ENCODE measurements around the gene AOPEP. TPM values are rescaled to one million over a fixed set of nuclear protein-coding genes. Genes with fewer than 3 reads are reported as not detected.
A peak's percentile ranks its signal among the peaks of the same experiment; 100 is the strongest.

AOPEP gene
- total RNA-seq, 1 donor from 2014 or later = 24.8 TPM

DNA sequence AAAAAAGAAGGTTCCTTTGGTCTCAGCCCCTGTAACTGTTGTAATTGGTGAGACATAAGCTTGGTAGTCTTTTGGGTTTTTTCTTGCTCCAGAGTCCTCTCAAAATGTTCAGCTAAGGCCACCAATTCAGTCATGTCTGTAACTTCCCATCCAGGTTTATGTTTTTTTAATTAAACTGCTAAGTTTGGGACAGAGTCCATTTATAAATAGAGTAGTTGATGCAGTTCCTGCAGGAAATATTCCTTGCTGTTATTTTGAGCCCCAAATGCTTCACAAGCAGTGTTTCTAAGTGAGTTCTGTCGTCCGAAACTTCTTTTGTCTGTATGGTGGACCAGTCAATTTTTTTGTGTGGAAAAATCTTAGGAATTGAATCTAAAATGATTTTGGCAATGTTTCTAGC is 155.0 kb downstream of the AOPEP start:
- peaks cover 4% of the 10 kb centered on the region for H3K9me3 Mint-ChIP-seq
- peaks cover 10% of the 10 kb centered on the region for H3K4me1 Mint-ChIP-seq
- H3K36me3 Mint-ChIP-seq (ENCODE audit: low read depth) = peaks cover 2% of the 10 kb centered on the region
- H3K27me3 Mint-ChIP-seq (ENCODE audit: low read depth) = no peaks in the 10 kb centered on the region
- TF ChIP-seq, protein P1, sequence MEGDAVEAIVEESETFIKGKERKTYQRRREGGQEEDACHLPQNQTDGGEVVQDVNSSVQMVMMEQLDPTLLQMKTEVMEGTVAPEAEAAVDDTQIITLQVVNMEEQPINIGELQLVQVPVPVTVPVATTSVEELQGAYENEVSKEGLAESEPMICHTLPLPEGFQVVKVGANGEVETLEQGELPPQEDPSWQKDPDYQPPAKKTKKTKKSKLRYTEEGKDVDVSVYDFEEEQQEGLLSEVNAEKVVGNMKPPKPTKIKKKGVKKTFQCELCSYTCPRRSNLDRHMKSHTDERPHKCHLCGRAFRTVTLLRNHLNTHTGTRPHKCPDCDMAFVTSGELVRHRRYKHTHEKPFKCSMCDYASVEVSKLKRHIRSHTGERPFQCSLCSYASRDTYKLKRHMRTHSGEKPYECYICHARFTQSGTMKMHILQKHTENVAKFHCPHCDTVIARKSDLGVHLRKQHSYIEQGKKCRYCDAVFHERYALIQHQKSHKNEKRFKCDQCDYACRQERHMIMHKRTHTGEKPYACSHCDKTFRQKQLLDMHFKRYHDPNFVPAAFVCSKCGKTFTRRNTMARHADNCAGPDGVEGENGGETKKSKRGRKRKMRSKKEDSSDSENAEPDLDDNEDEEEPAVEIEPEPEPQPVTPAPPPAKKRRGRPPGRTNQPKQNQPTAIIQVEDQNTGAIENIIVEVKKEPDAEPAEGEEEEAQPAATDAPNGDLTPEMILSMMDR (conservative IDR thresholded peaks at IDR 0.05) = no peak
- DNase-seq (ENCODE audit: low read depth, low spot score) = no peak
- no peak overlapping the region for H3K4me3 Mint-ChIP-seq
- no peak overlapping the region for H3K27ac Mint-ChIP-seq (ENCODE audit: unreplicated experiment)

DNA sequence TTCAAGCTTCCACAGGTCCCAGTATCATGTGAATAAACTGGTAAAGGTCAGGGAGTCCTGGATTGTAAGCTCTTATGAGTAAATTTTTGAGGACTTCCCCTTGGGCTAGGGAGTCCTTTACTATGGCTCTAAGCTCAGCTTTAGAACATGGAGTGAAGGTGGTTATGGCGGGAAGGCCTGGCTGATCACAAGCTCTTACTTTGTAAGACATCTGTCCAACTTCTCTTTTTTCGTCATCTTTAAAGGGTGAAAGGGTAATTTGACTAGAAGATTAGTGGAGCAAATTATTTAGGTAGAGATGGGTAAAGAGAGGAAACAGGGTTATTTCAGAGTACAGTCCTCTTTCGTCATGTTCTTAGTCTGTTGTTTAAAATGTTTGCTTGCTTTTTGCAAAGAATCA is 155.4 kb downstream of the AOPEP start:
- DNase-seq (ENCODE audit: low read depth, low spot score) = no peak
- TF ChIP-seq, protein P1 (conservative IDR thresholded peaks at IDR 0.05) = no peak
- Mint-ChIP-seq H3K27me3 (ENCODE audit: low read depth) (no peaks in the 10 kb centered on the region), H3K27ac (ENCODE audit: unreplicated experiment) (no peak overlapping the region), H3K4me3 (no peak overlapping the region), H3K9me3 (peaks cover 4% of the 10 kb centered on the region), H3K4me1 (peaks cover 10% of the 10 kb centered on the region), H3K36me3 (ENCODE audit: low read depth) (peaks cover 2% of the 10 kb centered on the region)

DNA sequence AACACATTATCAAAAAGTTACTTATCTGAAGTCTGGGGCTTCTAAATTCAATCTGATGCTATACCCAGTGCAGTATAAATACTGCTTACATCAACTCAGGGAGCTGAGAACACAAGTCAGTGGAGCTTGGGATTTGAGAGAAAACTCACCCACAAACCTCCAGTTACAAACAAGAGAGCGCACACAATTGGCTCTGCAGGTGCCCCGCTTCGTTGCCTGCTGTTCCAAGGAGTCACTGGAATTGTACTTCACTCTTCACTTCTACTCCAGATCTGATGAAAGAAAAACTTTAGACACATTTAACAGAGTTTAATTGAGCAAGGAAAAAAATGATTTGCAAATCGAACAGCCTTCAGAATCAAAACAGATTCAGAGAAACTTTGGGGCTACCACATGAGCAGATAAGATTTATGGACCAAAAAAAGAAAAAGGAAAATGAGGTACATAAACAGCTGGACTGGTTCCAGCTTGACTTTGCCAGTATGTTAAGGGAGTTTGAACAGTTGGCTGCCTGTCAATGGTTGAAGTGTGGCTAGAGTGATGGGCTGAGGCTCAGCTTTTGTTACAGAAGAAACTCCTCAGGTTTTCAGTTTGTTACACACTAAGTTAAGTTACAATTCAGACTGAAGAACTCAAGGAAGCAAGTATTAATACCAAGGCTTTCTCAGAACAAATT is 156.6 kb downstream of the AOPEP start:
- Mint-ChIP-seq H3K27ac (ENCODE audit: unreplicated experiment) (peak overlapping the region; percentile 67), H3K4me3 (no peak overlapping the region), H3K27me3 (ENCODE audit: low read depth) (no peaks in the 10 kb centered on the region), H3K4me1 (peaks cover 10% of the 10 kb centered on the region), H3K9me3 (peaks cover 4% of the 10 kb centered on the region), H3K36me3 (ENCODE audit: low read depth) (peaks cover 2% of the 10 kb centered on the region)
- no peak for DNase-seq (ENCODE audit: low read depth, low spot score)
- TF ChIP-seq, protein P1 (conservative IDR thresholded peaks at IDR 0.05) = no peak

DNA sequence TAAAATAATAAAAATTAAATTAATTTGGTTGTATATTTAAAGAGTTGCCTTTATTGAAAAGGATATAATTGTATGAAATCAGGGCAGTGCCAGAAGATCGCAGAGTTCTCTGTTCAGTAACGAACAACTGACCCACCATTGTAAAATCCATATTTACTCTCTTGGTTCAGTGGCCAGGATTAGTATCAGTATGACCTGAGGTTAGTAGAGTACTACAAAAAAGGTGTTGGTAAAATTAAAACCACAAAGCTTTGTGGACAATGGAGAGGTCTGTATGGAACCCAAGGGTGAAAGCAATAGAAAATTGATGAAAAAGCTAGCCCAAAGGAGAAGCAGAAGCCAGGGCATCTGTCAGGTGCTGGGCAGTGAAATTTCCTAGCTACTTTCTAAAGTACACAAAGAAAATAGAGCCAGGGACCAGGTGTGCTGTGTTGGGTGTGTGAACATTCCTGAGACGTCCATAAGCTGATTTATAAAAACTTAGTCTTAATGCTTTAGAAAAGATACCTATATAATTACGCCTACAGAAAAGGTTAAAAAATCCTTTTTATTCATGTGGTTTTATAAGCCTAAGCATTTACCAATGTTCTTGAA is 159.5 kb downstream of the AOPEP start:
- Mint-ChIP-seq H3K36me3 (ENCODE audit: low read depth) (peaks cover 7% of the 10 kb centered on the region), H3K27me3 (ENCODE audit: low read depth) (no peaks in the 10 kb centered on the region), H3K27ac (ENCODE audit: unreplicated experiment) (no peak overlapping the region), H3K4me3 (no peak overlapping the region), H3K9me3 (peaks cover 7% of the 10 kb centered on the region), H3K4me1 (peaks cover 10% of the 10 kb centered on the region)
- TF ChIP-seq, protein P1 (conservative IDR thresholded peaks at IDR 0.05) = no peak
- DNase-seq (ENCODE audit: low read depth, low spot score) = no peak

DNA sequence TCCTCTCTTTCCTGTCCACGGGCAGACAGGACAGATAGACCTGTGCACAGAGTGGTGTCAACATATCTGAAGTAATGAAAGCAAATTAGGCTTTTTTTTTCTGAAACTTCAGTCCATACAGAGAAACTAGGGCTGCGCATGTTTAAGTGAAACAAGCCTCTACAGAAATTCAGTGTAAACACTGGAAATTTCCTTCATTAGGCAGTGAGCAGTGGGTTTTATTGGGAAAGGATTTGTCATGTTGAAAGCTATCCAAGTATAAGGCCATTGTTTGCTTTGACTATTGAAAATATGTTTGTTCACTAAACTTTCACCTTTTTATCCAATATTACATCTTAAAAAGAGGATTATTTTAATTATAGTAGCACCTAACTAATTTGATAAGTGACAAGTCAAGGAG is 161.2 kb downstream of the AOPEP start:
- TF ChIP-seq, protein P1 (conservative IDR thresholded peaks at IDR 0.05) = no peak
- DNase-seq (ENCODE audit: low read depth, low spot score) = no peak
- H3K4me1 Mint-ChIP-seq = peaks cover 10% of the 10 kb centered on the region
- H3K36me3 Mint-ChIP-seq (ENCODE audit: low read depth) = peaks cover 17% of the 10 kb centered on the region
- no peaks in the 10 kb centered on the region for H3K27me3 Mint-ChIP-seq (ENCODE audit: low read depth)
- H3K27ac Mint-ChIP-seq (ENCODE audit: unreplicated experiment) = no peak overlapping the region
- H3K4me3 Mint-ChIP-seq = no peak overlapping the region
- peaks cover 11% of the 10 kb centered on the region for H3K9me3 Mint-ChIP-seq
